Measurements from ENCODE around the gene SDCCAG8. TPM values are rescaled to one million over a fixed set of nuclear protein-coding genes. Genes with fewer than 3 reads are reported as not detected.
A peak's percentile ranks its signal among the peaks of the same experiment; 100 is the strongest.

The SDCCAG8 gene
- total and polyA plus RNA-seq, 2 of the 8 experiments (the other 6 are each of a cell fraction or from before 2014, with no cell fraction given): 15.6 to 21.0 TPM

GRCh38 chr1:243311809-243312208, 56.0 kb downstream of the SDCCAG8 start:
- Histone ChIP-seq H4K8ac (ENCODE audit: extremely low read depth, insufficient read depth, low read length) (no peak overlapping the region), H2AK5ac (ENCODE audit: low read depth, low read length) (no peak overlapping the region), H3K14ac (ENCODE audit: insufficient read length) (no peak overlapping the region), H3K4me2 (ENCODE audit: insufficient read depth in 1 of 2, low read depth in 2 of 2, low read length in 2 of 2) (no peak overlapping the region), H3K79me1 (ENCODE audit: low read depth, low read length) (no peaks in the 10 kb centered on the region), H3K4me3 (ENCODE audit: extremely low read depth in 1 of 4, insufficient read depth in 2 of 4, low read depth in 3 of 4, low read length in 4 of 4) (no peak overlapping the region), H2BK5ac (ENCODE audit: low read depth, low read length) (no peak overlapping the region), H3K79me2 (ENCODE audit: control insufficient read depth in 1 of 2, insufficient read depth in 2 of 2, low read length in 2 of 2) (no peaks in the 10 kb centered on the region), H3K27me3 (replicated peaks in 1 of 4; ENCODE audit: control insufficient read depth in 3 of 4, extremely low read depth in 1 of 4, insufficient read depth in 3 of 4, low read length in 3 of 4) (no peaks in the 10 kb centered on the region), H3K18ac (ENCODE audit: extremely low read depth, low read length) (no peak overlapping the region), H3K9ac (replicated peaks in 1 of 4; ENCODE audit: extremely low read depth in 1 of 4, low read depth in 3 of 4, low read length in 3 of 4) (no peak overlapping the region), H3K56ac (replicated peaks; ENCODE audit: insufficient read length, low read depth, low read length) (no peak overlapping the region), H3K4me1 (replicated peaks in 1 of 4; ENCODE audit: control insufficient read depth in 3 of 4, insufficient read depth in 4 of 4, low read length in 3 of 4) (peaks cover 0 to 6% (median 2%) of the 10 kb centered on the region in 4 experiments; a peak in 4 of 7 replicates), H2BK120ac (replicated peaks; ENCODE audit: low read depth, low read length) (no peak overlapping the region), H3K23me2 (ENCODE audit: low read depth, low read length) (no peaks in the 10 kb centered on the region), H2BK20ac (ENCODE audit: low read length) (no peak overlapping the region), H4K91ac (replicated peaks; ENCODE audit: insufficient read length, low read length) (no peak overlapping the region), H3K9me3 (ENCODE audit: insufficient read depth in 2 of 2, low read depth in 1 of 2, low read length in 1 of 2) (no peaks in the 10 kb centered on the region), H3K23ac (ENCODE audit: insufficient read length) (no peak overlapping the region), H3K36me3 (ENCODE audit: control insufficient read depth in 2 of 4, insufficient read depth in 4 of 4, low read length in 3 of 4) (no peaks in the 10 kb centered on the region), H4K20me1 (replicated peaks in 1 of 2; ENCODE audit: control insufficient read depth in 1 of 2, insufficient read depth in 2 of 2, low read length in 2 of 2) (no peaks in the 10 kb centered on the region), H2AFZ (ENCODE audit: low read length) (no peak overlapping the region), H3K27ac (ENCODE audit: low read depth, low read length) (no peak overlapping the region), H4K5ac (ENCODE audit: insufficient read length, low read depth, low read length) (no peak overlapping the region), H2BK12ac (ENCODE audit: low read depth, low read length) (no peak overlapping the region), H3K4ac (replicated peaks; ENCODE audit: insufficient read length, low read depth, low read length) (no peak overlapping the region), H2BK15ac (ENCODE audit: low read length) (no peak overlapping the region)
- TF ChIP-seq MAX (IDR thresholded peaks at IDR 0.05) (no peak), CHD1 (IDR thresholded peaks at IDR 0.05; ENCODE audit: low read depth, low read length) (no peak), POLR2AphosphoS5 (IDR thresholded peaks at IDR 0.05; ENCODE audit: low read depth, low read length) (no peak), CREB1 (IDR thresholded peaks at IDR 0.05) (no peak), ATF3 (IDR thresholded peaks at IDR 0.05; ENCODE audit: insufficient read depth, low read depth, low read length) (no peak), MAFK (IDR thresholded peaks at IDR 0.05; ENCODE audit: low read depth, low read length) (peak; percentile 85), ASH2L (IDR thresholded peaks at IDR 0.05; ENCODE audit: low read length) (no peak)
- no peak for DNase-seq (ENCODE audit: low read depth in 1 of 2, low spot score in 2 of 2)
- 95% methylated on average over 1 of the region's 1 CpG; no CpG with 5 or more reads in 1 of the 2 experiments for WGBS, 2 experiments (ENCODE audit: extremely low coverage in 1 of 2, insufficient coverage in 1 of 2, insufficient read length in 1 of 2, insufficient replicate concordance in 2 of 2, low coverage in 1 of 2, low lambda C conversion rate in 2 of 2, missing lambda C conversion rate in 1 of 2)
- FAIRE-seq: no peak
- CTCF ChIA-PET (ENCODE audit: partially characterized antibody): no interaction called here
- POLR2A ChIA-PET (ENCODE audit: partially characterized antibody): no interaction called here

Measured in H1 (cell line).